ENCODE measurements around the gene C20orf144.
"Not testable (repeated sequence)": the region's sequence is repeated elsewhere in the genome, so short reads cannot be mapped to it uniquely, and the experiment has no call there.

C20orf144 gene

GRCh38 chr20:33662172-33662571 is at the start of gene C20orf144:
Gene C20orf144, plus strand, starts transcription at chr20:33662327. Its CDS starts 19 bp downstream, at chr20:33662346.
- ATAC-seq (replicated peaks; ENCODE audit: extremely low read depth, poor library complexity, severe bottlenecking), result no peak
- peak within 1 kb of the TSS; percentile 77 for H3K27ac Mint-ChIP-seq (ENCODE audit: low read depth)
- H3K27me3 Mint-ChIP-seq, result no peaks in the 10 kb centered on the region

DNA sequence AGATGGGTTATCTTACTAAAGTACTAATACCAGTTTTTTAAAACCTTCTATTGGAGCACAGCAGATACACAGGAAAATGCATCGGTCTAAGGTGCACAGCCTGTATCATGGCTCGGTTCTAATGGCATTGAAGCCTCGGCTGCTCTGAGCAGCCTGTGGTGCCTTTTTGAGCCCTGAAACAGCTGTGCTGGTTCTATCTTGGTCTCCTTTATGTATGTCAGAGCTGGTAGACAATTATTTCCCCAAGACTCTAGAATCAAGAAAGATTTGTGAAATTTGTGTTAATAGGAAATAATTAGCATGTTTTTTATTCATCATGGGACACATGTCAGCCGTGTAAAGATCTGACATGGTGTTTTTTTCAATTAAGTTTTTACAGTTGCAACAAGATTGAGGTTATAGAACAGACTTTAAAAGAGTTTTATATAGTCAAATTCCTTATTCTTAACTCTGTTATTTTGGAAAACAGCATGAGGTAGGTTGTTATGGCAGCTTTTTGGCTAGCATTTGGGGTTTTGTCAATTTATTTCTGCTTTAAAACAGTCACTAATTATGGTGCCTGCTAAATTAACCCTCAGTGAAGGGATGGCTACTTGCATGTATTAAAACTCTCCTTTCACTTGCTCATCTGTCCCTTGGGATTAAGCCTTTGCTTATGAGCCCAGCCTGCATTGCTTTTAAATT is 40.3 kb upstream of the C20orf144 start:
- no peaks in the 10 kb centered on the region for H3K27me3 Mint-ChIP-seq
- ATAC-seq (replicated peaks; ENCODE audit: extremely low read depth, poor library complexity, severe bottlenecking), result no peak
- H3K36me3 Mint-ChIP-seq (ENCODE audit: insufficient read depth), result peaks cover 12% of the 10 kb centered on the region
- DNase-seq (ENCODE audit: low spot score in 2 of 2), result no peak
- peaks cover 21% of the 10 kb centered on the region for H3K4me1 Mint-ChIP-seq
- no peak overlapping the region for H3K27ac Mint-ChIP-seq (ENCODE audit: low read depth)
- no peak overlapping the region for H3K4me3 Mint-ChIP-seq
- H3K9me3 Mint-ChIP-seq, result no peaks in the 10 kb centered on the region

More at GRCh38 chr20:33662172-33662571, at the start of gene C20orf144:
- H3K9me3 Mint-ChIP-seq, result no peaks in the 10 kb centered on the region
- DNase-seq (ENCODE audit: low spot score in 2 of 2), result no peak
- H3K4me1 Mint-ChIP-seq, result peaks cover 29% of the 10 kb centered on the region
- peak within 1 kb of the TSS; percentile 84 for H3K4me3 Mint-ChIP-seq
- peaks cover 16% of the 10 kb centered on the region for H3K36me3 Mint-ChIP-seq (ENCODE audit: insufficient read depth)

DNA sequence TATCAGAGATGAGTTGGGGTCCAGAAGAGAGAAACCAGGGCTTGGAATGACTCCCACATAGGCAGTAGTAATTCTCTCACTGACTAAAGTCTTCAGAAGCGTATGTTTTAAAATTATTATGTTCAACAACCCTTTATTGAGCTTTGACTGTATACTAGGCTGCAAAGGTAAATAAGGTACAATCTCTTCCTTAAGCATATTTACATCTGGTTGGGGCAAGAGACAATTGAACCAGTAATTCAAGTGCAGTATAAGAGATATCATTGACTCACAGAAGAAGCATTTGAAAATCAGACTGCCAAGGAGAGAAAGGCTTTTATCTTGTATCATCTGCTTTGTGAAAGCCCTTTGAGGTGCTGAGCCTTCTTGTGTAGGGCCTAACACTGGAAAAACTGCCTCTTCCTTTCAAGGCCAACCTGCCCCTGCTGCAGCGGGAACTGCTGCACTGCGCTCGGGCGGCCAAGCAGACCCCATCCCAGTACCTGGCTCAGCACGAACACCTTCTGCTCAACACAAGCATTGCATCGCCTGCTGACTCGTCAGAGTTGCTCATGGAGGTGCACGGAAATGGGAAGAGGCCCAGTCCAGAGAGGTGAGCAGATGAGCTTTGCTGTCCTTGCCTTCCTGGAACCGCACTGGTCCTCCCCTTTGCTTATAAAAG is 39.3 kb upstream of the C20orf144 start:
- H3K27ac Mint-ChIP-seq (ENCODE audit: low read depth), result no peak overlapping the region

DNA sequence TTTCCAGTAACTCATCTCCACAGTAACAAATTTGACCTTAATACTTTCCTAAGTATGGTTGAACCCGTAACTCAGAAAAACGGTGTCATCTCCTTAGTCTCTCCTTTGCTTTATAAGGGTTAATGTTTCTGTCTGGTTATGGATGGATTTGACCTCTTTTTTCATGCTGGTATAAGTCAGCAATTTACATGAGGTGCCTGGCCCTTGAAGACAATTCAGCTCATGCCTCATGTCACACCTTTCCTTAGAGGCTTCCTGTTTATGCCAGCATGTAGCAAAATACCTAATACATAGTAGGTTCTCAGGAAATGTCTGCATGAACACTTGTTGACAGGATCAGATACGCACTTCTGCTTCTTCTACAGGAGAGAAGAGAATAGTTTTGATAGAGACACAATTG is 37.7 kb upstream of the C20orf144 start:
- Mint-ChIP-seq H3K27me3 (no peaks in the 10 kb centered on the region), H3K27ac (ENCODE audit: low read depth) (peak overlapping the region; percentile 94), H3K36me3 (ENCODE audit: insufficient read depth) (peaks cover 15% of the 10 kb centered on the region), H3K9me3 (no peaks in the 10 kb centered on the region), H3K4me1 (peaks cover 15% of the 10 kb centered on the region), H3K4me3 (peak overlapping the region; percentile 66)
- peak; percentile 86 for ATAC-seq (replicated peaks; ENCODE audit: extremely low read depth, poor library complexity, severe bottlenecking)
- DNase-seq (ENCODE audit: low spot score in 2 of 2), result no peak

More for the DNA sequence above, 39.3 kb upstream of the C20orf144 start:
- Mint-ChIP-seq H3K4me3 (no peak overlapping the region), H3K9me3 (no peaks in the 10 kb centered on the region), H3K36me3 (ENCODE audit: insufficient read depth) (peaks cover 12% of the 10 kb centered on the region), H3K4me1 (peaks cover 21% of the 10 kb centered on the region), H3K27me3 (no peaks in the 10 kb centered on the region)
- no peak for ATAC-seq (replicated peaks; ENCODE audit: extremely low read depth, poor library complexity, severe bottlenecking)
- DNase-seq (ENCODE audit: low spot score in 2 of 2), result no peak

DNA sequence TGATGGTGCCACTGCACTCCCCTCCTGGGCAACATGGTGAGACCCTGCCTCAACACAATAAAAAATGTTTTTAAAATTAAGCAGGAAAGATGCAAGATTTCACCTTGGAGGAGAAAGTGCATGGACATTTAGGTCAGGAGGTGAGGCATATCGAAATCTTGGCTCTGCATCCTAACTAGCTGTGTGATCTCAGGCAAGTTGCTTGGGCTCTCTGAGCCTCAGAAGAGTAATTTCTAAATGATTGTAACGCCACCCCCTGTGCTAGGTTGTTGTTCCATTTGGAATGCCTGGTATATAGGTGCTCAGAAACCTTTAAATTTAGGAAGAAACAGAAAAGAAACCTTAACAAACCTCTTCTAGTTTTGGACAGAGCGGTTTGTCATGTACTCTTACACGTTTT is 35.9 kb upstream of the C20orf144 start:
- no peaks in the 10 kb centered on the region for H3K27me3 Mint-ChIP-seq
- peaks cover 15% of the 10 kb centered on the region for H3K4me1 Mint-ChIP-seq
- peaks cover 28% of the 10 kb centered on the region for H3K36me3 Mint-ChIP-seq (ENCODE audit: insufficient read depth)
- H3K4me3 Mint-ChIP-seq, result peak overlapping the region; percentile 66
- no peak overlapping the region for H3K27ac Mint-ChIP-seq (ENCODE audit: low read depth)
- no peak for DNase-seq (ENCODE audit: low spot score in 2 of 2)
- no peak for ATAC-seq (replicated peaks; ENCODE audit: extremely low read depth, poor library complexity, severe bottlenecking)
- no peaks in the 10 kb centered on the region for H3K9me3 Mint-ChIP-seq

GRCh38 chr20:33627577-33628216 is 34.4 kb upstream of the C20orf144 start:
- no peak for ATAC-seq (replicated peaks; ENCODE audit: extremely low read depth, poor library complexity, severe bottlenecking)
- Mint-ChIP-seq H3K27ac (ENCODE audit: low read depth) (no peak overlapping the region), H3K36me3 (ENCODE audit: insufficient read depth) (peaks cover 34% of the 10 kb centered on the region)

GRCh38 chr20:33629533-33629932 is 32.6 kb upstream of the C20orf144 start:
- H3K4me1 Mint-ChIP-seq, result peaks cover 10% of the 10 kb centered on the region
- peaks cover 36% of the 10 kb centered on the region for H3K36me3 Mint-ChIP-seq (ENCODE audit: insufficient read depth)
- no peaks in the 10 kb centered on the region for H3K27me3 Mint-ChIP-seq
- DNase-seq (ENCODE audit: low spot score in 2 of 2) (no peak), ATAC-seq (replicated peaks; ENCODE audit: extremely low read depth, poor library complexity, severe bottlenecking) (no peak)
- H3K9me3 Mint-ChIP-seq, result no peaks in the 10 kb centered on the region
- H3K27ac Mint-ChIP-seq (ENCODE audit: low read depth), result no peak overlapping the region
- no peak overlapping the region for H3K4me3 Mint-ChIP-seq

More at GRCh38 chr20:33627577-33628216, 34.4 kb upstream of the C20orf144 start:
- no peak overlapping the region for H3K4me3 Mint-ChIP-seq
- peaks cover 15% of the 10 kb centered on the region for H3K4me1 Mint-ChIP-seq
- no peaks in the 10 kb centered on the region for H3K27me3 Mint-ChIP-seq
- no peak for DNase-seq (ENCODE audit: low spot score in 2 of 2)
- no peaks in the 10 kb centered on the region for H3K9me3 Mint-ChIP-seq

DNA sequence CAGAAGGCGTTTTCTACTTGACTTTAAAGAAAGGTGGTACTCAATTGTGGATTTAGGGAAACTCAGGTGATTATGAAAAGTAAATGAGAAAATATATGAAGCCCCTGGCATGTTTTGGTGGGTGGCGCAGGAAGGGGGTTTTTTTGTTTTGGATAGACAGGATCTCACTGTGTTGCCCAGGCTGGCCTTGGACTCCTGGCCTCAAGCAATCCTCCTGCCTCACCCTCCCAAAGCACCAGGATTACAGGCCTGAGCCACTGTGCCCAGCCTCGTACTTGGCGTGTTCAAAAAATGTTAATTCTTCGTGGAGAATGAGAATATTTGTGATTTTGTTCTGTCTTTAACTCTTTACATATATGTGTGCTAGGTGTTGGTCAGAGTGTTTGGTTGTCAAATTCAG is 32.1 kb upstream of the C20orf144 start:
- DNase-seq (ENCODE audit: low spot score in 2 of 2) (no peak), ATAC-seq (replicated peaks; ENCODE audit: extremely low read depth, poor library complexity, severe bottlenecking) (no peak)
- Mint-ChIP-seq H3K9me3 (no peaks in the 10 kb centered on the region), H3K4me1 (peaks cover 5% of the 10 kb centered on the region), H3K27me3 (no peaks in the 10 kb centered on the region), H3K4me3 (no peak overlapping the region), H3K36me3 (ENCODE audit: insufficient read depth) (peaks cover 37% of the 10 kb centered on the region), H3K27ac (ENCODE audit: low read depth) (no peak overlapping the region)

DNA sequence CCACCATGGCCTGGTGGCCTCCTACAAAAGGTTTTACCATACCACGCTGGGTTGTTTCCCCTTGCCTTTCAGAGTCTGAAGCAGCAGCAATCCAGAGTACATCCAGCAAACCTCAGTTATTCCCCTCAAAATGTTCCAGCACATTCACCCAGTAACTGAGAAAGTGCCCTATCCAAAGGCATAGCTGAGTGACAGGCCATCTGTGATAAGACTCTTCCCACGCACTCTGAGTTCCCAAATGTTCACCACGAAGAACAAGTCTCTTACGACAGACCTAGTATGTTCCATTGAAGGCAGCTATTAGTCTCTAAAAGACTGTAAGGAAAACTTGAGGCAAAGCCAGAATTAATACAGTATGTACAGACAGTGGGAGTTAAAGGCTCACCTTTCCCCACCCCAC is 31.6 kb upstream of the C20orf144 start:
- ATAC-seq (replicated peaks; ENCODE audit: extremely low read depth, poor library complexity, severe bottlenecking) (no peak), DNase-seq (ENCODE audit: low spot score in 2 of 2) (no peak)
- Mint-ChIP-seq H3K27me3 (no peaks in the 10 kb centered on the region), H3K36me3 (ENCODE audit: insufficient read depth) (peaks cover 37% of the 10 kb centered on the region), H3K9me3 (no peaks in the 10 kb centered on the region), H3K27ac (ENCODE audit: low read depth) (no peak overlapping the region), H3K4me3 (no peak overlapping the region), H3K4me1 (peaks cover under 1% of the 10 kb centered on the region)

DNA sequence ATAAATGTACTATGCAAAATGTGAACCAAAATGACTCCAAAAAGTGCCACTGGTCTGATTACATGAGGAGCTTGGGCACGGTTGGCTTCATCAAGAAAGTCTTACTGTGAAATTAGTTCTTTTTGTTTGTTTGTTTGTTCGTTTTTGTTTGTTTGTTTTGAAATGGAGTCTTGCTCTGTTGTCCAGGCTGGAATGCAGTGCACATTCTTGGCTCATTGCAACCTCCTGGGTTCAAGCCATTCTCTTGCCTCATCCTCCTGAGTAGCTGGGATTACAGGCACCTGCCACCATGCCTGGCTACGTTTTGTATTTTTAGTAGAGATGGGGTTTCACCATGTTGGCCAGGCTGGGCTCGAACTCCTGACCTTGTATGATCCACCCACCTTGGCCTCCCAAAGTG is 30.2 kb upstream of the C20orf144 start:
- not testable (repeated sequence) for H3K27ac Mint-ChIP-seq (ENCODE audit: low read depth); H3K4me1 Mint-ChIP-seq; ATAC-seq (replicated peaks; ENCODE audit: extremely low read depth, poor library complexity, severe bottlenecking); H3K9me3 Mint-ChIP-seq; H3K27me3 Mint-ChIP-seq; H3K4me3 Mint-ChIP-seq; DNase-seq (ENCODE audit: low spot score in 2 of 2)
- peaks cover 46% of the 10 kb centered on the region for H3K36me3 Mint-ChIP-seq (ENCODE audit: insufficient read depth)

DNA sequence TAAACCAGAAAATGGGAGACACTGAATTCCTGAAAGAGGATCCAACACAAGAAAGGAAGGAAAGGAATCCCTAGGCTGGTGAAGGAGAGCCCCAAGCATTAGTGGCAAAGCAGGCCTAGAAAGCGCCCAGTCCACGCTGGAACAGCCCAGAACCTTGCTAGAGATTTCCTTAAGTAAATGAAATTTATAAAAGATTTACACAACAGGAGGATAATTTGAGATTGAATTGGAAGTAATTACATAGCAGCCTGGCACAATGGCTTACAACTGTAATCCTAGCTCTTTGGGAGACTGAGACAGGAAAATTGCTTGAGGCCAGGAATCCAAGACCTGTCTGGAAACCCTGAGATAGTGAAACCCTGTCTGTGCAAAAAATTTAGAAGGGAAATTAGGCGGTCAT is 26.8 kb upstream of the C20orf144 start:
- H3K9me3 Mint-ChIP-seq, result no peaks in the 10 kb centered on the region
- H3K27ac Mint-ChIP-seq (ENCODE audit: low read depth), result peak overlapping the region; percentile 53
- H3K36me3 Mint-ChIP-seq (ENCODE audit: insufficient read depth), result peaks cover 54% of the 10 kb centered on the region

DNA sequence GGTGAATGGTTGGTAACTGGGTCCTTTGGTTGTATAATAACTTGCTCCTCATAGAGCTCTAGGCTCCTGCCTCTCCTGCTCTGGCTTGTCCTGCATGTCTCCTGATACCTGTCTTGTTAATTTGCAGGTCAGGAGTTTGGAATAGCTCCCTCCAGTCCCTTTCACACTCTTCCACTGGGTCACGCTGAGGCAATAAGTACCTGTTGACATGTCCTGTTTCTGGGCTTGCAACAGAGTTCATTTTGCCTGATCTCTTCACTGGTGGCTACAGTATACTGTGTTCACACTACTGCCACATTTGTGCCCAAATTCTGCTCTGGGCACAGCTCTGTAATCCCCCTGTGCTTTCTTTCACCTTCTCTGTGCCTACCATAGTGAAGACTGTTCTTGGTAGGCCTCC is 25.4 kb upstream of the C20orf144 start:
- no peak for ATAC-seq (replicated peaks; ENCODE audit: extremely low read depth, poor library complexity, severe bottlenecking)
- Mint-ChIP-seq H3K4me3 (no peak overlapping the region), H3K27ac (ENCODE audit: low read depth) (no peak overlapping the region), H3K27me3 (no peaks in the 10 kb centered on the region), H3K36me3 (ENCODE audit: insufficient read depth) (peaks cover 50% of the 10 kb centered on the region), H3K4me1 (no peaks in the 10 kb centered on the region), H3K9me3 (no peaks in the 10 kb centered on the region)
- no peak for DNase-seq (ENCODE audit: low spot score in 2 of 2)

More for the DNA sequence above, 26.8 kb upstream of the C20orf144 start:
- ATAC-seq (replicated peaks; ENCODE audit: extremely low read depth, poor library complexity, severe bottlenecking), result no peak
- no peak overlapping the region for H3K4me3 Mint-ChIP-seq
- DNase-seq (ENCODE audit: low spot score in 2 of 2), result no peak
- H3K4me1 Mint-ChIP-seq, result no peaks in the 10 kb centered on the region
- H3K27me3 Mint-ChIP-seq, result no peaks in the 10 kb centered on the region

- DNase-seq (ENCODE audit: low spot score in 2 of 2), result no peak
- Mint-ChIP-seq H3K9me3 (no peaks in the 10 kb centered on the region), H3K4me3 (no peak overlapping the region), H3K27ac (ENCODE audit: low read depth) (no peak overlapping the region), H3K27me3 (no peaks in the 10 kb centered on the region), H3K4me1 (no peaks in the 10 kb centered on the region), H3K36me3 (ENCODE audit: insufficient read depth) (peaks cover 54% of the 10 kb centered on the region)
- no peak for ATAC-seq (replicated peaks; ENCODE audit: extremely low read depth, poor library complexity, severe bottlenecking)
Measured at GRCh38 chr20:33640287-33640686, 21.8 kb upstream of the C20orf144 start.

Measured in central memory CD8-positive, alpha-beta T cell (primary cell).